Activated B cell treated with CpG ODN at 0.5 μM for 24 hours (primary cell): ENCODE results near the gene CRYAA. TPM values are rescaled to one million over a fixed set of nuclear protein-coding genes. Genes with fewer than 3 reads are reported as not detected.
"Not testable (repeated sequence)": the region's sequence is repeated elsewhere in the genome, so short reads cannot be mapped to it uniquely, and the experiment has no call there.

Experiments
- ATAC-seq: fragments of 200-7000 bp; cut with Tn5 transposase; one replicate; pipeline ENCODE4 v1.10.0; 2021; ENCODE audit warnings: low read depth, mild to moderate bottlenecking, moderate library complexity
- CTCF ChIA-PET: fragments of 350-600 bp; sonication (Branson Sonifier 250); formaldehyde crosslinking; loops from one replicate; lab custom pipeline; 2021; ENCODE audit warnings: antibody characterized with exemption; lab: Charles Lee
- POLR2A ChIA-PET: fragments of 350-600 bp; sonication (Branson Sonifier 250); formaldehyde crosslinking; loops from one replicate; lab custom pipeline; 2021; ENCODE audit warnings: antibody characterized with exemption; lab: Charles Lee
- DNase-seq: peaks from one replicate; pipeline ENCODE4 v3.0.0; 2022
- H3K27ac Mint-ChIP-seq: one replicate; pipeline ENCODE4 v1.8.0; 2020; ENCODE audit warnings: mixed read lengths
- H3K27me3 Mint-ChIP-seq: one replicate; pipeline ENCODE4 v1.8.0; 2021; ENCODE audit warnings: mixed read lengths
- H3K36me3 Mint-ChIP-seq: one replicate; pipeline ENCODE4 v1.8.0; 2021; ENCODE audit warnings: low read depth, mixed read lengths
- H3K4me1 Mint-ChIP-seq: one replicate; pipeline ENCODE4 v1.8.0; 2021; ENCODE audit warnings: mixed read lengths
- H3K4me3 Mint-ChIP-seq: one replicate; pipeline ENCODE4 v1.8.0; 2020; ENCODE audit warnings: mild to moderate bottlenecking, mixed read lengths
- H3K9me3 Mint-ChIP-seq: one replicate; pipeline ENCODE4 v1.8.0; 2020; ENCODE audit warnings: mixed read lengths
- CTCF ChIP-seq: fragments of 200-600 bp; IDR thresholded peaks from one replicate; pipeline ENCODE4 v1.8.0; 2022; ENCODE audit warnings: antibody characterized with exemption, mild to moderate bottlenecking
- intact Hi-C: fragments of 100-400 bp; cut with micrococcal nuclease; formaldehyde crosslinking; loops from one replicate; pipeline ENCODE4 v1.15.1; 2024
- total RNA-seq: library from RNA; stranded (reverse); gene quantifications from 2 replicates; pipeline ENCODE4 v1.2.3, GENCODE V29; 2022

Gene CRYAA
- total RNA-seq, 1 donor from 2014 or later: not detected

GRCh38 chr21:43178175-43178826 lies 9.5 kb downstream of the CRYAA start:
- POLR2A ChIA-PET: not testable (repeated sequence)

GRCh38 chr21:43181033-43181432 lies 12.2 kb downstream of the CRYAA start:
- H3K9me3 Mint-ChIP-seq, intact Hi-C loops, DNase-seq, H3K36me3 Mint-ChIP-seq, CTCF ChIA-PET, POLR2A ChIA-PET, ATAC-seq, H3K27me3 Mint-ChIP-seq, H3K27ac Mint-ChIP-seq, H3K4me3 Mint-ChIP-seq, H3K4me1 Mint-ChIP-seq: not testable (repeated sequence)

More at GRCh38 chr21:43178175-43178826, 9.5 kb downstream of the CRYAA start:
- H3K36me3 Mint-ChIP-seq, H3K4me3 Mint-ChIP-seq, H3K27me3 Mint-ChIP-seq, H3K4me1 Mint-ChIP-seq, ATAC-seq, CTCF ChIA-PET, intact Hi-C loops, DNase-seq, H3K9me3 Mint-ChIP-seq, H3K27ac Mint-ChIP-seq: not testable (repeated sequence)

GRCh38 chr21:43187268-43187667 lies 18.5 kb downstream of the CRYAA start:
- intact Hi-C loops, CTCF ChIA-PET, H3K9me3 Mint-ChIP-seq, POLR2A ChIA-PET, H3K27me3 Mint-ChIP-seq, ATAC-seq, H3K4me3 Mint-ChIP-seq, DNase-seq, H3K36me3 Mint-ChIP-seq: not testable (repeated sequence)
- Mint-ChIP-seq H3K27ac (peak overlapping the region; percentile 24), H3K4me1 (peaks cover 29% of the 10 kb centered on the region)

GRCh38 chr21:43187715-43188114 lies 18.9 kb downstream of the CRYAA start:
- H3K36me3 Mint-ChIP-seq: no peaks in the 10 kb centered on the region

GRCh38 chr21:43188181-43188580 lies 19.4 kb downstream of the CRYAA start:
- TF ChIP-seq CTCF: no peak
- Mint-ChIP-seq H3K36me3 (no peaks in the 10 kb centered on the region), H3K4me1 (peaks cover 29% of the 10 kb centered on the region), H3K27ac (no peak overlapping the region), H3K27me3 (no peaks in the 10 kb centered on the region), H3K4me3 (no peak overlapping the region), H3K9me3 (no peaks in the 10 kb centered on the region)
- ChIA-PET POLR2A (interaction anchor here (0.6 kb wide), 1 partner anchor 230 kb away, joined by 3 read pairs; no protein-coding TSS in a partner anchor), CTCF (no interaction called here)
- ATAC-seq: no peak
- no peak for DNase-seq
- intact Hi-C loops: no loop called here

More at GRCh38 chr21:43187715-43188114, 18.9 kb downstream of the CRYAA start:
- no peak for ATAC-seq
- intact Hi-C loops: no loop called here
- no peak for DNase-seq
- POLR2A ChIA-PET: no interaction called here
- CTCF ChIA-PET: no interaction called here
- Mint-ChIP-seq H3K4me1 (peaks cover 29% of the 10 kb centered on the region), H3K4me3 (no peak overlapping the region), H3K27me3 (no peaks in the 10 kb centered on the region), H3K9me3 (no peaks in the 10 kb centered on the region), H3K27ac (peak overlapping the region; percentile 51)
- TF ChIP-seq CTCF: no peak

- no peaks in the 10 kb centered on the region for H3K9me3 Mint-ChIP-seq
- intact Hi-C loops: no loop called here
- ChIA-PET POLR2A (interaction anchor here (0.6 kb wide), 1 partner anchor 230 kb away, joined by 3 read pairs; no protein-coding TSS in a partner anchor), CTCF (no interaction called here)
- no peak for TF ChIP-seq CTCF
- no peaks in the 10 kb centered on the region for H3K27me3 Mint-ChIP-seq
- ATAC-seq (peak; percentile 25), DNase-seq (no peak)
- H3K27ac Mint-ChIP-seq: no peak overlapping the region
- peaks cover 29% of the 10 kb centered on the region for H3K4me1 Mint-ChIP-seq
- H3K36me3 Mint-ChIP-seq: no peaks in the 10 kb centered on the region
- no peak overlapping the region for H3K4me3 Mint-ChIP-seq
These were observed 19.9 kb downstream of the CRYAA start for GRCh38 chr21:43188592-43189210.
